TTC549 (cell line): Measurements from ENCODE around the gene CAMTA1.

Experiments
- FAIRE-seq: peaks from 2 replicates; lab custom pipeline; 2012; peaks lifted over from hg19 to GRCh38; lab: Jason Lieb, UNC

CAMTA1 gene

DNA sequence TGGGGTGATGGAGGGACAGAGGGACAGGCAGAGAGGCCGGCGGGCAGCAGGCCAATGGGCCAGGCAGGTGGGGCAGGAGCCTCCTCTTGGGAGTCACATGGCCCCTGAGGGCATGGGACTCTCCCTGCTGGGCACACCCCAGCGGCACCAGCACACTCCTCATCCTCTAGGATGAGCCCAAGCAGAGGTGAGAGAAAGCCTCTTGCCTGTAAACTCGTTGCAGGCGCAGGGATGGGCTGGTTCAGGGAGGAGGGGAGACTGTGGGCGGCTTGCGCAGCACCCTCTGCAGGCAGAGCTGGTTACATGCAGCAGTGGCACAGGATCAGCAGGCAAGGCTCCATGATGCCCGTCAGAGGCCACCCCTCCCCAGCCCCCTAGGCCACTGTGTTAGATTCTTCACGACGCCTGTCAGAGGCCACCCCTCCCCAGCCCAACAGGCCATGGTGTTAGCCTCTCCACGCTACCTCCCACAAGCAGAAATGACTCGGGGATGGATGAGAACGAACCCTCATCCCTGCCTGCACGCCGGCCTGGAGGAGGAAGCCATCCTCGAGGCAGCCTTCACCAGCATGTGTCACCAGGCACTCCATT lies 776.2 kb downstream of the CAMTA1 start:
- no peak for FAIRE-seq

DNA sequence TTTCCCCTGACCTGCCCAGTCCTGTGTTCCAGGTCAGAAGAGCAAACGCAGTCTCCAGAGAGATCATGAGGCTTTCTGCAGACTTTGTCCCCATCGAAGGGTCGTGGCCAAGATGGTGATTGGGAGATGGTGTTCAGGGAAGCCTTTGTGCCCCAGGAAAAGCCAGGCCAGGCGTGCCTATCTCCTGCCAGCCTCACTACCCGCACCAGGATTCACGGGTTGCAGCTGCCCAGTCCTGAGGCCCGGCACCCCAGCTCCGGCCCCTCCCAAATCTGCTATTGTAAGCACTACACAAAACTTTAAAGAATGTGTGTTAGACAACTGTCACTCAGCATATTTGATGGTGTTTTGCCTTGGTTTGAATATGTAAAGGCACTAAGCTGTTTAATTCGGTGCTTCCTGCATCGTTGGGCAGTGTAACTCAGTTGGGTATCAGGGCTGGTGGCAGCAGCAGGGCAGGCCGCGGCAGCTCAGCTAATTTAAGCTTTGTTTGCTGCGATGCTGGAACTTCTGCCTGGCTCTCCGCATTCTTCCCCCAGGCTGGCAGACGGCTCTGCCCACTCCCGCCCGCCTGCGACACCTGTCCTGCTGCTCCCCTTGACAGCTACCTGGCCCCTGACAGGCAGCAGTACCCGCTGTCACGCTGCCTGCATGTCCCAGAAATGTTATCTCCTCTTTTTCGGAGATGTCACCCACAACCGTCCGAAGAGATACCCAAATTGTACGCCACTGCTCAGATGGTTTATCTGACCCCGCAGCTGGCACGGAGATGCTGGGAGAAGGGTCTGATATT lies 776.9 kb downstream of the CAMTA1 start:
- FAIRE-seq: no peak

DNA sequence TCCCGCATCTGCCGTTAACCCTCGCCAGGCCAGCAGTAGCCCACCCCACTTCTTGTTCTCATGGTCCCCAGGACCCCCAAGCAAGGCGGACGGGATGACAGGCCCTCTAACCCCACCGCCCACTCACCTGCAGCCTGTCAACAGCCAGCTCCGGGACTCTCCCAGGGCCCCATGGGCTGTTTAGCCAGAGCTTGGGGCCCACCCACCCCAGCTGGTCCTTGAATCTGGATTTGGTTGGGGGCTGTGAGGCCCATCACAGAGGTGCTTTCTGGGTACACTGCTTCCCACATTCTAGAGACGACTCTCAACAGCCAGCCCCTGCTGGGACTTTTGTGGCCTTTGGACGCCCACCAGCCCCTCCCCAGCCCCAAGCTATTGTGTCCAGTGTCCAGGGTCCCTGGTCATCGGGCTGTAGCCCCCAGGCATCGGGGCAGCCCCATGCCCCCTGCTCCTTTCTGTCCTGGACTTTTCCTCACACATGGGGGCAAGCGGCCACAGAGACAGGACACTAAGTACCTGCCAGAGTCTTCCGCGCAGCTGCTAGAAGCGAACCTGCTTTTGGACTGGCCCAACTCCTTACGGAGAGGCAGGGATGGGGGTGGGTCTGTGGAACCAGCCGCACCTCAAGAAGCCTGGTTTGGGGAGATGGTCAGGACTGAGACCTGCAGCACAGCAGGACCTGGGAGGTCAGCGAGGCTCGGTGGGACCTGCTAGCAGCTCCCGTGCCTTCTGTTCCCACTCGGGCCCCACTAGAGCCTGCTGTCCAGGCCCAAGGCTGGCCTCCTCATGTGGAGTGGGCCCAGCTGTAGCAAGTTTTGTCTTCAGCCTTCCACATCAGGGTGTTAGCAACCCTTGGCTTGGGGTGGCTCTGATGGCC lies 777.7 kb downstream of the CAMTA1 start:
- FAIRE-seq: no peak

DNA sequence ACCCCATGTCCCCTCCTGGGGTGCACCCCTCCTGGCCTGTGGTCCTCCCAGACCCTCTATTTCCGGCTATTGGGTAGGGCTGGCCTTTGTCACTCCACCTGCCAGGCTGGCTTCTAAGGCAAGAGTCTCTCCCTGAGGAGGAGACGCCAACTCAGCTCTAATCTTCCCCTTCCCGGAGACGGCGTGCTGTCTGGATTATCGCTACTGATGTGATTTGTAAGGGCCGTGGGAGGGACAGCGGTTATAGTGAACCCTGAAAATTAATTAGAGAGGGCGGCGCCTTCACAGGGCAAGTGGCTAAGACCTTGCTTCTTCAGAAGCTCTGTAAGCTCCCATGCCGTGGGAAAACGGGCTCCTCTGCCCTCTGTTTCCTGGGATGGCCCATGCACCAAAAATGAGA lies 778.9 kb downstream of the CAMTA1 start:
- no peak for FAIRE-seq

DNA sequence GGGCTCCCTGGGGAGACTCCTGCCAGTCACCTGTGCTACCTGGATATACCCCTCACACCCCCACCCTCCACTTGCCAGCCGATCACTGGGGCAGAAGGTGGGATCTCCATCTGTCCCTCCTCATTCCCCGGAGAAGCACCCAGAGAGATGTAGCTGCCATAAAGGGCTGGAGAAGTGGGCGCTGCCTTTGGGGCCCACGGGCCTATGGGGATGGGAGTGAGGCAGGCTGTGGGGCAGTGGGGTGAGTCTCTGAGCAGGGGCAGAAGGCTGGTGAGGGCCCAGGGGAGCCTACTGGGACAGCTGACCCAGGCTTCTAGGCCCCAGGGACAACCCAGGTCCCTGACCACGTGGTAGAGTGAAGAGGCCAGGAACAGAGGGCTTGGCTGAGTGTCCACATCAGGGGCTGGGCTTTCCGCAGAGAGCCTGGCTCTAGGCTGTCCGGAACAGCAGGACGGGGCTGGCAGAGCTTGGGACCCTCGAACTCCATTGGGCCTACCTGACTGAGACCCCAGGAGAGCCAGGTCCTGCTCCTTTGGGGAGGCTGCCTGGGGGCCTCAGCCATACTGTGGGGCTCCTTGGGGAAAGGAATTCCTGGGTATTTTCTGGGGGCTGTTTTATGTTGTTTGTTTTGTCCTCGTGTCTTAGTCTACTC lies 780.0 kb downstream of the CAMTA1 start:
- FAIRE-seq: no peak

DNA sequence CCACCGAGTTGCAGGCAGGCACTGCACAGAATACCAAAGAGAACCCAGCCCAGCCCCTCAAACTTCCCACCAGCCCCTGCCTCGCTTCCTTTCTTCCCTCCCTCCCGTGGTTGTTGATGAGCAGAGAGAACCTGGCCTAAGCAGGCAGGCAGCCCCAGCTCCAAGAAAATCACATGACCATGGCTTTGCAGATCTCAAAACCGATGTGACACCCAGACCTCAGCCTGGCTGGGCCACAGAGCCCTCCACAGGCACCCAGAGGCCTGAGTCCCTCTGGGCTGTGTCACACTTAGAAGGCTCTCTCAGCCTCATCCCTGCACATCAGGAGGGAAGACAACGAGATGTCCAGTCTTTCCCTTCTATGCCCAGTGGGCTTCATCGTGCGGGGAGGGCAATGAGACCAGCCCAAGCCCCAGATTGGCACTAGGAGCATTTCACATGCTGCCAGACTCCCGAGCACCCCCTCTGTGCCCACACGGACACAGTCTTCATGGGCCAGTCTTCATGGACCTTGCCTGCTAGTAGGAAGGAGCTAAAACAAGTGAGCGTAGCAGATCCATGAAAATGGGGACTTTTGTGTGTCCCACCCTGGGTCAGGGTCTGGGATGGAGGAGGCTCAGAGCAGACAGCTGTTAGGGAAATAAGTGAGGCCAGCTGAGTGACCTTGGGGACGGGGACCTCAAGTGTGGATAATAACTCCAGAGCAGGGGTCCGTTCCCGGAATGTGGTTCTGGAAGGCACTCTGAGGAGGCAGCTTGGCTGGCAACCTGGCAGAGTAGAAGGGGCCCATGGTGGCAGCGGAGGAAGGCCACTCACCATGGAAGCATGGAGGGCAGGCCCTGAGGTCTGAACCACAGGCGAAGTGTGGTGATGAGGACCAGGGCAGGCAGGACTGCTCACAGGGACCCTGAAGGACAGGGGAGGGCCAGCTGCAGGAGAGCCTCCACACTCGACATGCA lies 781.4 kb downstream of the CAMTA1 start:
- no peak for FAIRE-seq

DNA sequence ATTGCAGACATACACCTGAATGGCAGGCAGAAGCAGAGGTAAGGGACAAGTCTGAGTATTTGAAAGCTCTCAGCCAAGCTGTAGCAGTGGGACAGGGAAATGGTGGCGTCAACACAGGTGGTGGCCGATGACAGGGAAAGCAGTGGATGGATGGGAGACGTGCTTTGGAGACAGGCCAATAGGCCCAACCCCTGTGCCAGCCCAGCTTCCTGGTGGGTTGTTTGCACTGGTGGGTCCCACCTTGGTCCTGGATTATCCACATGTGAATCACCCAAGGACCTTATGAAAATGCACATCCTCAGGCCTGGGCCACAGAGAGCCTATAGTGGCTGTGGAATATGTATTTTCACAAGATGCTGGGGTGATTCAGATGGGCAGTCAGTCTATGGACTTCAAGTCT lies 782.1 kb downstream of the CAMTA1 start:
- no peak for FAIRE-seq

DNA sequence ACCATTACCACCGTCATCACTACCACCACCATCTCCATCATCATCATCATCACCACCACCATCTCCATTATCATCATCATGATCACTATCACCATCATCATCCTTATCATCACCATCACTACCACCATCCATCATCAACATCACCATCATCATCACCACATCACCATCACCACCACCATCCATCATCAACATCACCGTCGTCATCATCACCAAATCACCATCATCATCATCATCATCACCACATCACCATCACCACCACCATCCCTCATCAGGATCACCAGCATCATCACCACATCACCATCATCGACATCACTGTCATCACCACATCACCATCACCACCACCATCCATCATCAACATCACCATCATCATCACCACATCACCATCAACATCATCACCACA lies 782.8 kb downstream of the CAMTA1 start:
- FAIRE-seq: no peak

DNA sequence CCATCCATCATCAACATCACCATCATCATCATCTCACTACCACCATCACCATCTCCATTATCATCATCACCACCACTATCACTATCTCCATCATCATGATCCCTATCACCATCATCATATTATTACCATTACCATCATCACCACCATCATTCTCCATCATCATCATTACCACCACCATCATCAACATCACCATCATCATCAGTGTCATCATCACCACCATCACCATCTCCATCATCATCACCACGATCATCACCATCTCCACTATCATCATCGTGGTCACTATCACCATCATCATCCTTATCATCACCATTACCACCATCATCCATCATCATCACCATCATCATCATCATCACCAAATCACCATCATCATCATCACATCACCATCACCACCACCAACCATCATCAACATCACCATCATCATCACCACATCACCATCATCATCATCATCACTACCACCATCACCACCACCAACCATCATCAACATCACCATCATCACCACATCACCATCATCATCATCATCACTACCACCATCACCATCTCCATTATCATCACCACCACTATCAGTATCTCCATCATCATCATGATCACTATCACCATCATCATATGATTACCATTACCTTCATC lies 783.8 kb downstream of the CAMTA1 start:
- FAIRE-seq: no peak

DNA sequence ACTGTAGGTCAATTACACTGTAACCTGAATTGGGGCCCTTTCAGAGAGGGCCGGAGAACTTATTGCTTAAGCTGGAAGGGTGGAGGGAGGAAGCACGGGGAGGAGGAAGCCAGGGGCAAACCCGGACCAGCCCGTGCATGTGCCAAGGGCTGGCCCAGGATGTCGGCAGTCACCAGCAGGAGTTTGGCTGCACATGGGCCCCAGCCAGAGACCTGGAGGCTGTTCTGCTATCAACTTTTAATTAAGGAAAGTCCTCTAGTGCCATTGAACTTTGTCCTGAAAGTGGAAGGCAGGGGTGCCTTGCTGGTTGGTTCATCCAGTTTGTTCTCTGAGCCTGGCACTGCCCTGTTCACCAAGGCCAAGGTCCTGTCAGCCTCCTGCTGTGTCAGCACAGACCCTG lies 785.1 kb downstream of the CAMTA1 start:
- no peak for FAIRE-seq

DNA sequence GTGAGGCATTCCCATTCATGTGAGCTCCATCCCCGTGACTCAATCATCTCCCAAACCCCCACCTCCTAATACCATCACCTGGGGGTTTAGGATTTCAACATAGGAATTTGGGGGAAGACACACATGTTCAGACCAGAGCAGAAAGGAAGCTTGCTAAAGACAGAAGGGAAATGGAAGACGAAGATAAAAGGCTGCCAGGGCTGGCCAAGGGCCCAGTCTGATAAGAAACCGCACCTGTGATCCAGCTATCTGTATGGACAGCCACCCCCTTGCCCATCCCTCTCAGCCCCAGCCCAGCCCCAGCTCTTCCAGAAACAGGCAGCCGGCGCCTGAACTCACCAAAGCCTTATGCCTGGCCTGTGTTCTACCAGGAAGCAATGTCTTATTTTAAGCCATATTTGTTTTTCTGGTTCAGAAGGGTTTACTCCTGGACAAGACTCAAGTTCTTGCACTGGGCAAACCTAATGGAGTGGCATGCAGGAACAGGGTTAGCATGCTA lies 787.4 kb downstream of the CAMTA1 start:
- no peak for FAIRE-seq

DNA sequence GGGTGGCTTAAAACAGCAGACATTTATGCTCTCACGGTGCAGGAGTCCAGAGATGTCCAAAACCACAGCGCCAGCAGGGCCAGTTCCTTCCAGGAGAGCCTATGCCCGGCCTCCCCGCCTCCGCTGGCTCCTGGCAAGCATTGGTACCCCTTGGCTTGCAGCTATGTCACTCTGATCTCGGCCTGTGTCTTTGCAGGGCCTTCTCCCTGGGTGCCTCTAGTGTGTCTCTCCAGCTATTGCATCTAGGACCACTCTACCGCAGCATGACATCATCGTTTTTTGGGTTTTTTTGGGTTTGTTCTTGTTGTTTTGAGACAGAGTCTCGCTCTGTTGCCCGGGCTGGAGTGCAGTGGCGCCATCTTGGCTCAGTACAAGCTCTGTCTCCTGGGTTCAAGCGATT lies 788.2 kb downstream of the CAMTA1 start:
- FAIRE-seq: no peak

DNA sequence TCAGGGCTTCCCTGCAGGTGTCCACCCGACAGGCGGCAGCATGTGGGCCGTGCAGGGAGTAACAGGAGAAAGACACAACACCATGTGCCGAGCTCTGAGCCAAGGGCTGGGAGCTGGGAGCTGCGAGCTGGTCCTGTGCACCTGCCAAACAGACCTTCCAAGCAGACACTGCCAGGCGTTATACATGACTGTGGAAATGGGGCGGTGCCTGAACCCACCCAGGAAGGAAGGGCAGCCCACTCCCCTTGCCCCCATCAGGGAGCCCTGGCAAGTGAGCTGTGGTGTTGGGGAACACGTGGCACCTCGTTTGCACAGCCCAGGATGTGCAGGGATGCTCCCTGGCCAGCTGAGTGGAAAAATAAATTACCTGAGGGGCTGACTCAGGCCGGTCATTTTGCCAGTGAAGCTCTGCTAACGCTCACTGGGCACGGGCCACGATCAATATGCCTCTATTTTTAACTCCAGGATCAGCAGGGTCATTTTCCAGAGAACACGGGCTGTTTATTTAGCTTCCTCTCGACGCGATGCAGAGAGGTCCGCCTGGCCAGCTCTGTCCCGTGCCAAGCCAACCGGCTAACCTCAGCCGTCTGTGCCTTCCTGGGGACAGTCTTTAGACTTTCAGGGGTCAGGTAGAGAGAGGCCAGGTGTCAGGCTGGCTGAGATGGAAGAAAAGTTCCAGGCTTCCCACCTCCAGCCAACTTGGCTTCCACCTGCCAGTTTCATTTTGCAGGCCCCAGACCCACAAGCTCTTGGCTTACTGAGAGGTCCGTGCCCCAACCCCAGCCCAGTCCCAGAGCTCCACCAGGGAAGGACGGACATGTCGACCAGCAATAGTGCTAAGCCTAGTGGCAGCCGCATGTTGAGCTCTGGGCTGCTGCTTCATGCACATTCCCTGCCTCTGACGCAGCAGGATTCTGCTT lies 789.1 kb downstream of the CAMTA1 start:
- FAIRE-seq: no peak

DNA sequence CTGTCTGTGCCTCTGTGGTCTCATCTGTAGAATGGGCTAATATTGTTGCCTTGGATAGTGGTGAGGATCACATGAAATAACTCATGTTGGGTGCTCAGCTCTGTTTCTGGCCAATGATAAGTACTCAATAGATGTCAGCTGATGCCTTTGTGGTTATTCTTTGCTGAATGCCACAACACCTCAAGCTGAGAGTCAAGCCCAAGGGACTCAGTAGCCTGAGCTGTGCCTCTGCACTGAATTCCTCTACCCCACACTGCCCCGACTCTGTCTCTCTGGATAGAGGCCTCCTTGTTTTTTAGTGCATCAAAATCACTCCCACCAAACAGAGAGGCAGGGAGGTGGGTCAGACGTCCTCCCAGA lies 789.8 kb downstream of the CAMTA1 start:
- no peak for FAIRE-seq

DNA sequence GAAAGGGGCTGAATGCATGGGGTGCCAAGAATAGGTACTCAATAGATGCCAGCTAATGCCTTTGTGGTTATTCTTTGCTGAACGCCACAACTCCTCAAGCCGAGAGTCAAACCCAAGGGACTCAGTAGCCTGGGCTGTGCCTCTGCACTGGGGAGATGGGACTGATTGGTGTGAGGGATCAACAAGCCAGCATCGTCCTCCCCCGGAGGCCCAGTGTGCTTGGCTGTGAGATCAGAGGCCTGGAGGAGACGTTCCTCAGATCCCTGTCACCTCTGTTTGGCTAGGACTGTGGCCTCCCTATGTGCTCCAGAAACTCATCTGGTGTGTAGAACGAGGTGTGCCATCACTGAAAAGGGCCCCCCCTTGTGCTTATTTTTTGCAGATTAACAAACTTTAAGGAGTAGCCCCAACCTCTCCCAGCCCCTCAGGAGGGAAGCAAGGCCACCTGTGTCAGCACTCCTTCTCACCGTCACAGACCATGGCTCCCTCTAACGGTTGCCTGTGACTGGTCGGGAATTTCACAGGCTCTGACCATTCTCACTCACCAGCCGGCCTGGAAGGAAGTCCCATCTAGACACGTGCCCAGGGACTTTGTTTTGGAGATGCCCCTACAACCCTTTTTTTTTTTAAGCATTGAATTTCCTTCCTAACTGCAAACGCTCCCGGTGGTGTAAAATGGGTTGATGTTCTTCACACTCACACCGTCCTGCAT lies 791.8 kb downstream of the CAMTA1 start:
- no peak for FAIRE-seq

DNA sequence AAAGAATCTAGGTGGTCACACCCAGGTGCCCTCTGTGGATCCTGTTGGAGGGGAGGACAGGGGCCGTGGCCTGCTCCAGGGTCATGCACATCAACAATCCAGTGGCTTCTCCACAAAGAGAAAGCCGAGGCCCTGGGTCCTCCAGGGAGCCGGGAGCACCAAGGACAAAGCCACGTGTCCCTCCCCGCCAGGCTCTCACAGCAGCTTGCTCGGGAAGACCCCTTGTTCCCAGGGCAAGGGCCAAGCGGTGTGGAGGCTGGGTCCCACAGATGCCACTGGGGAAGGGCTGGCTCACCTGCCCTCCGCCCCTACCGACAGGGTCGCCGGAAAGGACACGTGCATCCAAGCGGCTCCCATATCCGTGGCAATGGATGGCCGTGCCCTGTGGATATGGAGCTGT lies 793.0 kb downstream of the CAMTA1 start:
- FAIRE-seq: no peak

DNA sequence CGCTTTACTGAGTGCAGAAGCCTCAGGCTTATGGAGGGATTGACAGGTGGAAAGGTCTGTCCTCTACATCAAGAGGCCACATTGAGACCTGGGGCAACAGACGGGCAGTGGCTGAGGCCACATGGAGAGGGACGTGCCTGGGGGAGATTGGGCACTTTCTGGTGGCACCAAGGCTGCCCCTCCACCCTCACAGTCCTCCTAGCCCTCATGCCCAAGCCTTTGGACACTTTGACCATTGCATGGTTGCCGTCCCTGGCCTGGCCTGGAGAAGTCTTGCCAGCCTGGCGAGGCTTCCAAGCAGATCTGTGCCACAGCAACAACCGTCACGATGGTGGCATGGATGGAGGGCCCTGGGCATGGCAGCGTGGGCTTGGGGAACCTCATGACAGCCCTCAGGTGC lies 793.8 kb downstream of the CAMTA1 start:
- FAIRE-seq: no peak

DNA sequence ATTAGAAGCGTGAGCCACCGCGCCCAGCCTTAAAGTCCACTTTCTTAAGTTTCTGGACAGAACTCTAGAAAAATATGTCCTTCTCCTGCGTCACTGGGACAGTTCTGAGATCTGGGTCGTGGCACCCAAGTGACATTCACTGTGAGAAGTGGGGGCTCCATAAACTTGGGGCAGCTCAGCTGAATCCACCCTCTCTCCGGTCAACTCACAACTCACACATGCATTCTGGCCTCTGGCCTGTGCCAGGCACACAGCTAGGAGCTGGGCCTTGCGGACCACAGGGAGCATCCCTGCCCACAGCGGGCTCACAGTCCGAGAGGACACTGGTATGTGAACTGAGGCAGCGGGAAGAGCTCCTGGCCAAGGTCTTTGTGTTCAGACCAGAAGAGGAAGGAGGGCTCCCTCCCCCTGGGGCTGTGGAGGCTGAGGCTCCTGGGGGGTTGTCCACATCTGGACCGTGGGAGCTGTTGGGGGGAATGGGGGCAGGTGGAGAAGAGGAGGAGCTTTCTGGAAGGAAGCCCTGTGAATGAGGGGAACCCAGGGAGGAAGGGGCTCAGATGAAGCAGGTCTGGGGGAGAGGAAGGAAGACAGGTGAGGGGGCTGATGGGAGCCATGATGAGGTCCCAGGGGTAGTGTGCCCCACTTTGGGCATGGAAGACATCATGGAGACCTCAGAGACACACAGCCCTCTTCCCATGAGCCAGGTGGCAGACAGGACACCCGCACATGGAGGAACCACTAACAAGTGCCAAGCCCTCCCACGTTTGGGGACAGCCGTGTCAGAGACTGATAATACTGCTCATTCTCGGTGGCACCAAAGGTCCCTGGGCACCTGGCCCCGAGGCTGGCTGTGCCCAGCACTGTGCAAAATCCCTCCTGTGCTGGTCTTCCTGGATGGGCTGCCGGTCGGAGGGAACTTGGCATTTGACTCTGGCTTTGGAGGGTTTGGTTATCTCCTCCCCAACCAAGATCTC lies 794.9 kb downstream of the CAMTA1 start:
- FAIRE-seq: no peak
